HG03175 (cell line): Measurements from ENCODE around the gene INSR.
"Not testable (repeated sequence)": the region's sequence is repeated elsewhere in the genome, so short reads cannot be mapped to it uniquely, and the experiment has no call there.

Experiments
- ATAC-seq: cut with Tn5 transposase; IDR thresholded peaks from one replicate; pipeline ENCODE4 v1.9.1; 2021; ENCODE audit warnings: mild to moderate bottlenecking, moderate library complexity; ENCODE audit not compliant: unreplicated experiment

The INSR gene

GRCh38 chr19:7258840-7259395, 35.3 kb downstream of the INSR start:
- ATAC-seq, result no peak

GRCh38 chr19:7258041-7258839, 36.0 kb downstream of the INSR start:
- ATAC-seq, result no peak

DNA sequence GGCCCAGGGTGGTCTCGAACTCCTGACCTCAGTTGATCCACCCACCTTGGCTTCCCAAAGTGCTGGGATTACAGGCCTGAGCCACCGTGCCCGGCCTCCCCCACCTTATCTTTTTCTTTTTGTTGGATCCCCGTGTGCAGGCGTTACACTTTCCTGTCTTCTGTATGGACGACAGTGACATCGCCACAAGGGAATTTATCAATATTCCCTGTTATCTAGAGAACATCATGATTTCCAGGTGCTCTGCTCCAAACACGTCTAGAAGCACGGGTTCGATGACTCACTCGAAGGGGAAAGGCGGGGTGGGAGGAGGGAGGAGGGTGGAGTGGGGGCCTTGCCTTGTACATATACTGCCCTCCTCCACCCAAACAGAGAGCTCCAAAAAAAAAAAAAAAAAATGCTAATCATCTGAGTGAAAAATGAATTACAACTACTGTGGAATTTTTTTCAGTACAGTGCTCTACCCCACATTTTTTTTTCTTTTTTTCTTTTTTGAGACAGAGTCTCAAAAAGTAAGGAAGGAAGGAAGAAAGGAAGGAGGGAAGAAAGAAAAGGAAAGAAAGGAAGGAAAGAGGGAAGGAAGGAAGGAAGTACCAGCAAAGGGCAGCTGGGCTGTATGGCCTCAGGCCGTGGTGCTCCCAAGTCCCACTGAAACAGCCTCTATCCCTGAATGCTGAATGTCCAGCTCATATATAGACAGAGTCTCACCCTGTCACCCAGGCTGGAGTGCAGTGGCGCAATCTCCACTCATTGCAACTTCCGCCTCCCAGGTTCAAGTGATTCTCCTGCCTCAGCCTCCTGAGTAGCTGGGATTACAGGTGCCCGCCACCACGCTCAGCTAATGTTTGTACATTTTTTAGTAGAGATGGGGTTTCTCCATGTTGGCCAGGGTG, 36.8 kb downstream of the INSR start:
- no peak for ATAC-seq

DNA sequence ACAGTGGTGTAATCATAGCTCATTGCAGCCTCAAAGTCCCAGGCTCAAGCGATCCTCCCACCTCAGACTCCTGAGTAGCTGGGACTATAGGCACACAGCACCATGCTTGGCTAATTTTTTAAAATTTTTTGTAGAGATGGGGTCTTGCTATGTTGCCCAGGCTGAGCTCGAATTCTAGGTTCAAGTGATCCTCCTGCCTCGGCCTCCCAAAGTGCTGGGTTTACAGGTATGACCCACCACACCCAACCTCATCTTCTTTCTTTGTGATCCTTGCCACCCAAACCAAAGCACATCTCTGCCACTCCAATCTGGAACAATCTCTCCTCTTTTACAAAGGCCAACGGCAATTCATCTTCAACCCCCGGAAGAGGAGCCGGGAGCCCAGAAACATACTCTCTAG, 38.6 kb downstream of the INSR start:
- ATAC-seq, result no peak

GRCh38 chr19:7255119-7255518, 39.1 kb downstream of the INSR start:
- no peak for ATAC-seq

- no peak for ATAC-seq
Measured at GRCh38 chr19:7254590-7254989, 39.6 kb downstream of the INSR start.

DNA sequence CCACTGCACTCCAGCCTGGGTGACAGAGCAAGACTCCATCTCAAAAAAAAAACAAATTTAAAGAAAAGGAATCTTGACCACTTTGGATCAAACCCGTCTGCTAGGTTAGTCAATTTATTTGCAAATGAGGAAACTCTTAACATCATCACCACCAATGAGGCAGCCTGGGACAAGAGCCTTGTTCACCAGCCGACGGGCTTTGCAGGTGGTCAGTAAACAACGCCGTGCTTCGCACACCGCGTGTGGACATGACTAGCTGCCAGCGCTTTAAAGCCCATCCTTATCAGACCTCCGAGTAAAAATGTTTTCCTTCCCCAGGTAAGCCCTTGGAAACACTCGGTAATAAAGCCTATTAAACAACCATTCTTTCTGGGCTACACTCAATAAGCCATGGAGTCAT, 41.9 kb downstream of the INSR start:
- no peak for ATAC-seq

DNA sequence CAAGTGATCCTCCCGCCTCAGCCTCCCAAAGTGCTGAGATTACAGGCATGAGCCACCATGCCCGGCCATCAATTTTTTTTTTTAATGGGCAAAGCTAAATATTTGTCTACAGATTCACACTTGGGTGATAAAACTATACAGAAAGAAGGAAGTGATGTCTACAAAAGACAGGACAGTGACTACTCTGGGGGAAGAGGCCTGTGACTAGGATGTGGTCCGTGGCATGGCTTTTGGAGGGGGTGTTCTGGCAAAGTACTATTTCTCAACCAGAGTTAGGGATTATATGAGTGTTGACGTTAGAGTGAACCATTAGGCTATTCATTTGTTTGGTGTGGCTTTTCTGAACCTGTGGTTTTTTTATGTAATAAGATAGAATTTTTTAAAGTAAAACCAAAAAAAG, 42.7 kb downstream of the INSR start:
- ATAC-seq, result no peak

- ATAC-seq, result no peak
Measured at GRCh38 chr19:7250951-7251350, 43.3 kb downstream of the INSR start.

GRCh38 chr19:7250057-7250596, 44.1 kb downstream of the INSR start:
- no peak for ATAC-seq

- no peak for ATAC-seq
Measured at GRCh38 chr19:7247155-7247554, 47.1 kb downstream of the INSR start.

DNA sequence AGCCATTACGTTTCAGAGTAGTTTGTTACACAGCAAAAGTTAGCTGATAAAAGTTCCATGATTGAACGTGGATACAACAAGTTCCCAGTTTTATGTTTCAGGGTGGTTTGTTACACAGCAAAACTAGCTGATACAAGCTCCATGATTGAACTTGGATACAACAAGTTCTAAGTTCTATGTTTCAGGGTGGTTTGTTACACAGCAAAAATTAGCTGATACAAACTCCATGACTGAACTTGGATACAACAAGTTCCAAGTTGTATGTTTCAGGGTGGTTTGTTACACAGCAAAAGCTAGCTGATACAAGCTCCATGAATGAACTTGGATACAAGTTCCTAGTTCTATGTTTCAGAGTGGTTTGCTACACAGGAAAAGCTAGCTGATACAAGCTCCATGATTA, 47.6 kb downstream of the INSR start:
- no peak for ATAC-seq

DNA sequence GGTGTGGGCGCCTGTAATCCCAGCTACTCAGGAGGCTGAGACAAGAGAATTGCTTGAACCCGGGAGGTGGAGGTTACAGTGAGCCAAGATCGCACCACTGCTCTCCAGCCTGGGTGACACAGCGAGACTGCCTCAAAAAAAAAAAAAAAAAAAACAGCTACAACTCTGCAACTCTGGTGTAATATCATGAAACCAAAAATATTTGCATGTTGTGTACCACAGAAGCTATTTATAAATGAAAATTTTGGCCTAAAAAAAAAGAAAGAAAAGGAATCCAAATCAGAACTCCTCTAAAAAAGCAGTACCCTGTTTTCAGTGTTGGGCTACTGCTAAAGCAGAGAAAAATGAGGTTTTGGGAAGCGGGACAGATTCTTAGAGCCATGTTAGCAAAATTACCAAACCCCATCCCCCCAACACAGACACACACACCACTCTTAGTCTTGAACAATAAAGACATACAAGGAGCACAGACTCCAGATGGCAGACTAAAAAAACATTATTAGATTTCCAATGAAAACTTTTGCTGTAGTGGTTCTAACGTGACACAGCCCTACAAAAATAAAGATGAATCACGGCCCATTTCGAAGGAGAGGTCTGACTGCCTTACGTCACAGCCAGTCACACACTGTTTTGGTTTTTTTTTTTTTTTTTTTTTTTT, 51.5 kb downstream of the INSR start:
- ATAC-seq, result no peak

DNA sequence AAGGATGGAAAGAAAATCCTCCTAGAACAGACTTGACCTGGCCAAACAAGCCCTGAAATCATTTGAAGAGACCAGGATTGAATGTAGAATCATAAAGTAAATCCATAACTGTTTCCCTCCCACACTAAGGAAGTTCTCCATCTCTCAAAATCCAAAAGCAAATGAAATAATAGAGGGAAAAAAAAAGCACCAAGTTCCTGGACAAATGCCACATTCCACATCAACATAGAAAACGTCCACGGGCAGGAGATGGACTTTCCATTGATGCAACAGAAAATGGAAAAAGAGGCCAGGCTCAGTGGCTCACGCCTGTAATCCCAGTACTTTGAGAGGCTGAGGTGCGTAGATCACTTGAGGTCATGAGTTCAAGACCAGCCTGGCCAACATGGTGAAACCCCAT, 56.2 kb downstream of the INSR start:
- ATAC-seq, result no peak

DNA sequence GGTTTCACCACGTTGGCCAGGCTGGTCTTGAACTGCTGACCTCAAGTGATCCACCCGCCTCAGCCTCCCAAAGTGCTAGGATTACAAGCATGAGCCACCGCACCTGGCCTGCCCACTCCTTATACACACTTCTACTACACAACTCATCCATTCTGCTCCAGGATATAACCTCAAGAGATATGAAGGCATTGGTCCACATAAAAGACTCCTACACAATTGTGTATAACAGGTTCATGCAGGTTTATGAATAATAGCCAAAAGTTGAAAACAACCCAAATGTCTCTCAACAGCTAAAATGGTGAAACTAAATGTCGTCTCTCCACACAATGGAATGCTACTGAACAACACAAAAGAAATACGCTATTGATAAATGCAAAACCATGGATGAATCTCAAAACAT, 58.1 kb downstream of the INSR start:
- ATAC-seq, result no peak

GRCh38 chr19:7230826-7231225, 63.4 kb downstream of the INSR start:
- no peak for ATAC-seq

DNA sequence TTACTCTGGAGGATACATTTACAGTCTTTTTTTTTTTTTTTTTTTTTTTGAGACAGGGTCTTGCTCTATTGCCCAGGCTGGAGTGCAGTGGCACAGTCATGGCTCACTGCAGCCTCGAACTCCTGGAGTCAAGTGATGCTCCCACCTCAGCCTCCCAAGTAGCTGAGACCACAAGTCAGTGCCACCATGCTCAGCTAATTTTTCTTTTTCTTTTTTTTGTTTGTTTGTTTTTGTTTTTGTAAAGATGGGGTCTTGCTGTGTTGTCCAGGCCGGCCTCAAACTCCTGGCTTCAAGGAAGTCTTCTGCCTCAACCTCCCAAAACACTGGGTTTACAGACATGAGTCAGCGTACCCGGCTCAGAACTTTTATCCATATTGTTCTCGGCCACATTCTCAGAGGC, 64.5 kb downstream of the INSR start:
- ATAC-seq, result no peak

- no peak for ATAC-seq
Measured at GRCh38 chr19:7228935-7229541, 65.2 kb downstream of the INSR start.

DNA sequence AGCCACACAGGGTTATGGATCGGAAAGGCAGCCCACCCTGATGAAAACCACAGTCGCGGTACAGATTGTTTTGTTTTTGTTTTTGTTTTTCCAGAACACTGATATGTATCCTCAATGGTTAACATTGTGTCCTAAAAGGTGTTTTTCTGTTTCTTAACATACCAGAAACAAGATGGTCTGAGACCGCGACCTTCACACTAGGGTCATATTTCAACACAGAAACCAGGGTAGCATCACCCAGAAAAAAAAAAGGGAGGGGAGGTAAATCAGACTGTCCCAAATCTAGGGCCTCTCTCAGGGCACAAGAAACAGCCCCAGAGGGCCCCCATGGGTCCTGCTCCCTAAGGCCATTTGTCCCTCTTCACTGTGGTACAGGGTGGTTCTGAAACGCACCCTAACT, 66.5 kb downstream of the INSR start:
- ATAC-seq, result no peak

- ATAC-seq, result not testable (repeated sequence)
Measured at GRCh38 chr19:7227149-7227548, 67.1 kb downstream of the INSR start.

DNA sequence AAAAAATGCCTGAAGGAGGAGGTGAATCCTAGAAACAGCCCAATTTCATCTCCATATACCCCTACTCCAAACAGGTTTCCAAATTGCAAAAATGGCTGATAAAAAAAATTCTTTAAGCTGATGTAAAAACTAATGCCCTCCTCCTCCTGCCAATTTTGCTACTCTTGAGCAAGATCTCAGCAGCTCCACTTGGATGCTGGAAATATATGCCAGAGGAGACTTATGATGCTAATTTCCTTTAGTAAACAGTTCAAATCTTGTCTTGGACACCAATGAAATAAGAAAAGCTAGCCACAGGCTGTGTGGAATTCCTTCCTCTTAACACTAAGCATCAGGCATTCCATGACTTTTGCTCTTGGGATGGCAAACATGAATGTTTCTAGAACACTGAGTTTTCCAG, 67.5 kb downstream of the INSR start:
- ATAC-seq, result no peak
